Panc1 (cell line): Measurements from ENCODE around the gene CPA1.
"Not testable (repeated sequence)": the region's sequence is repeated elsewhere in the genome, so short reads cannot be mapped to it uniquely, and the experiment has no call there.

Experiments
- CTCF ChIP-seq: fragments of 450-650 bp; IDR thresholded peaks from 2 replicates; pipeline ENCODE4 v1.5.1; 2017; ENCODE audit warnings: mild to moderate bottlenecking
- POLR2AphosphoS5 ChIP-seq: IDR thresholded peaks from 2 replicates; pipeline ENCODE4 v1.6.1; 2012; ENCODE audit warnings: mild to moderate bottlenecking, low read depth, low read length, moderate library complexity
- REST ChIP-seq, 2 experiments: IDR thresholded peaks; 2 replicates each; pipeline ENCODE4 v1.6.1; 2011 to 2012; ENCODE audit warnings: low read depth in 2 of 2, control low read depth in 1 of 2, low read length in 1 of 2, mild to moderate bottlenecking in 1 of 2, moderate library complexity in 1 of 2; ENCODE audit not compliant: insufficient read depth in 1 of 2
- SIN3A ChIP-seq: IDR thresholded peaks from 2 replicates; pipeline ENCODE4 v1.6.1; 2012; ENCODE audit warnings: low read depth, mild to moderate bottlenecking, low read length, moderate library complexity, borderline replicate concordance; ENCODE audit not compliant: insufficient read depth
- TCF7L2 ChIP-seq: IDR thresholded peaks from 2 replicates; pipeline ENCODE4 v1.6.1; 2011; ENCODE audit warnings: mild to moderate bottlenecking, low read depth, low read length, inconsistent platforms

GRCh38 chr7:130376461-130376860 is 3.8 kb upstream of the CPA1 start:
- not testable (repeated sequence) for TF ChIP-seq POLR2AphosphoS5; CTCF; REST (IDR thresholded peaks at IDR 0.05; ENCODE audit: insufficient read depth in 1 of 2, low read depth in 2 of 2, low read length in 1 of 2); SIN3A; TCF7L2
